GM12872 (cell line): Measurements from ENCODE around the gene TMEM108.

Experiments
- CTCF ChIP-seq: IDR thresholded peaks from 3 replicates; pipeline ENCODE4 v1.5.1; 2011; ENCODE audit warnings: low read depth, mild to moderate bottlenecking, low read length, moderate library complexity; ENCODE audit not compliant: insufficient read depth

TMEM108 gene

GRCh38 chr3:133168025-133168401, 129.8 kb downstream of the TMEM108 start:
- no peak for TF ChIP-seq CTCF

GRCh38 chr3:133169331-133170068, 131.3 kb downstream of the TMEM108 start:
- TF ChIP-seq CTCF, result no peak

GRCh38 chr3:133171831-133172230, 133.6 kb downstream of the TMEM108 start:
- no peak for TF ChIP-seq CTCF

GRCh38 chr3:133181392-133182150, 143.4 kb downstream of the TMEM108 start:
- TF ChIP-seq CTCF, result no peak

- no peak for TF ChIP-seq CTCF
Measured at GRCh38 chr3:133187870-133188379, 149.7 kb downstream of the TMEM108 start.

GRCh38 chr3:133188996-133189395, 150.8 kb downstream of the TMEM108 start:
- TF ChIP-seq CTCF, result no peak

- TF ChIP-seq CTCF, result no peak
Measured at GRCh38 chr3:133189893-133190292, 151.7 kb downstream of the TMEM108 start.
